Kidney (tissue), 14 donors: ENCODE measurements around the gene CCL21. TPM values are rescaled to one million over a fixed set of nuclear protein-coding genes. Genes with fewer than 3 reads are reported as not detected.
A peak's percentile ranks its signal among the peaks of the same experiment; 100 is the strongest.

Experiments used
- DNase-seq, 5 donors: peaks; one replicate each; pipeline ENCODE4 v3.0.0-alpha.2; 2013 to 2020
- FAIRE-seq: peaks from 2 replicates; lab custom pipeline; 2012; peaks lifted over from hg19 to GRCh38; lab: Jason Lieb, UNC
- H3K27ac ChIP-seq, 2 donors: one replicate each; pipeline ENCODE4 v1.7.0; 2013; ENCODE audit warnings: low read depth in 2 of 2, low read length in 2 of 2, inconsistent platforms in 1 of 2
- H3K27me3 ChIP-seq: one replicate; pipeline ENCODE4 v1.7.1; 2013; ENCODE audit warnings: low read length, inconsistent platforms; ENCODE audit not compliant: control insufficient read depth, insufficient read depth
- H3K36me3 ChIP-seq, 3 donors: one replicate each; pipeline versions ENCODE4 v1.7.0 to v1.7.1; 2013; ENCODE audit warnings: low read length in 3 of 3, control low read depth in 1 of 3, inconsistent platforms in 1 of 3; ENCODE audit not compliant: insufficient read depth in 3 of 3, control insufficient read depth in 2 of 3
- H3K4me1 ChIP-seq, 3 donors: one replicate each; pipeline versions ENCODE4 v1.7.0 to v1.7.1; 2013; ENCODE audit warnings: low read length in 3 of 3, inconsistent platforms in 1 of 3, low read depth in 1 of 3; ENCODE audit not compliant: control insufficient read depth in 2 of 3, insufficient read depth in 2 of 3
- H3K4me3 ChIP-seq, 3 donors: one replicate each; pipeline versions ENCODE4 v1.7.0 to v1.8.1; 2013; ENCODE audit warnings: low read length in 3 of 3, control low read depth in 1 of 3, inconsistent platforms in 1 of 3
- H3K9ac ChIP-seq, 3 donors: one replicate each; pipeline versions ENCODE4 v1.7.0 to v1.7.1; 2013; ENCODE audit warnings: low read length in 3 of 3, control low read depth in 1 of 3, inconsistent platforms in 1 of 3
- H3K9me3 ChIP-seq, 3 donors: one replicate each; pipeline versions ENCODE4 v1.7.0 to v1.7.1; 2013; ENCODE audit warnings: low read length in 3 of 3, control low read depth in 1 of 3, inconsistent platforms in 1 of 3; ENCODE audit not compliant: control insufficient read depth in 2 of 3, insufficient read depth in 1 of 3
- intact Hi-C: fragments of 100-400 bp; cut with DNase I; formaldehyde crosslinking; loops from one replicate; pipeline ENCODE4 v1.11.1; 2022
- polyA plus RNA-seq: library from polyadenylated mRNA; stranded (reverse); fragments of 350-450 nt; fragmentation: Illumina TruSeq; extraction: RNeasy Lipid Tissue Mini Kit (QIAGEN cat#74804); gene quantifications from one replicate; pipeline ENCODE4 v1.2.3, GENCODE V29; 2014; ENCODE audit warnings: low read depth, low replicate concordance; ENCODE audit not compliant: insufficient read depth
- total RNA-seq: library from RNA; stranded (reverse); fragmentation: NEBNext Ultra II Directional; extraction: Animal tissue kit (Norgen Biotek cat#: 25700); gene quantifications from one replicate; pipeline ENCODE4 v1.2.1, GENCODE V29; 2021
- TF ChIP-seq, protein P1 (sequence below): IDR thresholded peaks from 3 replicates; pipeline ENCODE4 v1.5.1; 2012; ENCODE audit warnings: mild to moderate bottlenecking, moderate library complexity, borderline replicate concordance; ENCODE audit not compliant: insufficient read depth; ENCODE audit errors: extremely low read depth
- donor health status: control.
- donor health status: control.
- donor health status: control.
- donor health status: control.
- donor health status: control.
- donor health status: DM: yes; HTN: yes; CAD: no.
- donor health status: Normal renal cell carcinoma (clear cell type).

The CCL21 gene
- total and polyA plus RNA-seq, 2 donors from 2014 or later: 42.8 to 92.8 TPM

- no peak overlapping the region for H3K4me3 ChIP-seq
- no peaks in the 10 kb centered on the region for H3K4me1 ChIP-seq
- no peaks in the 10 kb centered on the region for H3K36me3 ChIP-seq
- TF ChIP-seq, protein P1, sequence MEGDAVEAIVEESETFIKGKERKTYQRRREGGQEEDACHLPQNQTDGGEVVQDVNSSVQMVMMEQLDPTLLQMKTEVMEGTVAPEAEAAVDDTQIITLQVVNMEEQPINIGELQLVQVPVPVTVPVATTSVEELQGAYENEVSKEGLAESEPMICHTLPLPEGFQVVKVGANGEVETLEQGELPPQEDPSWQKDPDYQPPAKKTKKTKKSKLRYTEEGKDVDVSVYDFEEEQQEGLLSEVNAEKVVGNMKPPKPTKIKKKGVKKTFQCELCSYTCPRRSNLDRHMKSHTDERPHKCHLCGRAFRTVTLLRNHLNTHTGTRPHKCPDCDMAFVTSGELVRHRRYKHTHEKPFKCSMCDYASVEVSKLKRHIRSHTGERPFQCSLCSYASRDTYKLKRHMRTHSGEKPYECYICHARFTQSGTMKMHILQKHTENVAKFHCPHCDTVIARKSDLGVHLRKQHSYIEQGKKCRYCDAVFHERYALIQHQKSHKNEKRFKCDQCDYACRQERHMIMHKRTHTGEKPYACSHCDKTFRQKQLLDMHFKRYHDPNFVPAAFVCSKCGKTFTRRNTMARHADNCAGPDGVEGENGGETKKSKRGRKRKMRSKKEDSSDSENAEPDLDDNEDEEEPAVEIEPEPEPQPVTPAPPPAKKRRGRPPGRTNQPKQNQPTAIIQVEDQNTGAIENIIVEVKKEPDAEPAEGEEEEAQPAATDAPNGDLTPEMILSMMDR: no peak
- FAIRE-seq (no peak), DNase-seq (no peak)
- intact Hi-C loops: no loop called here
- peaks cover 0 to 4% (median 2%) of the 10 kb centered on the region in 3 donors for H3K9me3 ChIP-seq
- no peak overlapping the region for H3K27ac ChIP-seq
- H3K27me3 ChIP-seq: no peaks in the 10 kb centered on the region
- H3K9ac ChIP-seq: no peak overlapping the region
Observed at GRCh38 chr9:34746526-34746925, 36.6 kb upstream of the CCL21 start.

- H3K27ac ChIP-seq: no peak overlapping the region
- no peaks in the 10 kb centered on the region for H3K27me3 ChIP-seq
- H3K9ac ChIP-seq: no peak overlapping the region
- TF ChIP-seq, protein P1: no peak
- DNase-seq: peak in 3 of 5 donors; percentile 16 to 74 (median 20)
- intact Hi-C loops: no loop called here
- no peak for FAIRE-seq
- H3K36me3 ChIP-seq: no peaks in the 10 kb centered on the region
- peaks cover 0 to 4% (median 2%) of the 10 kb centered on the region in 3 donors for H3K9me3 ChIP-seq
- no peaks in the 10 kb centered on the region for H3K4me1 ChIP-seq
- no peak overlapping the region for H3K4me3 ChIP-seq
Observed at GRCh38 chr9:34744295-34745221, 34.6 kb upstream of the CCL21 start.

DNA sequence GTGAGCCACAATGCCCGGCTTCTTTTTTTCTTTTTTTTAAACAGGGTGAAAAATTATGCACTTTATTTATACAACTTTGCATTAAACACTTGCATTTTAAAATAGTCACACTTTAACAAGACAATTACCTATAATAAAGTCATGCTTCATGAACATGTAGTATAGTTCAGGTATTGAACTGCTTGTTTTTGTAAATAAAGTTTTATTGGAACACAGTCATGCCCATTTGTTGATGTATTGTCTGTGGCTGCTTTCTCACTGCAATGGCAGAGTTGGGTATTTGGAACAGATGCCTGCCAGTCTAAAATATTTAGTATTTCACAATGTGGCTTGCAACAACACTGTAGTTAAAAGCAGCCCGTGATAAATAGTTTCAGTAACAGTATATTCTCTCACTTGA lies 32.8 kb upstream of the CCL21 start:
- H3K4me1 ChIP-seq: no peaks in the 10 kb centered on the region
- no peaks in the 10 kb centered on the region for H3K36me3 ChIP-seq
- peaks cover 0 to 3% (median 2%) of the 10 kb centered on the region in 3 donors for H3K9me3 ChIP-seq
- H3K27ac ChIP-seq: no peak overlapping the region
- intact Hi-C loops: no loop called here
- no peak for FAIRE-seq
- H3K27me3 ChIP-seq: no peaks in the 10 kb centered on the region
- no peak overlapping the region for H3K9ac ChIP-seq
- DNase-seq: no peak
- TF ChIP-seq, protein P1: no peak
- no peak overlapping the region for H3K4me3 ChIP-seq
